NOMO-1 treated with DMSO at 0.1 percent for 48 hours (cell line): ENCODE data around the gene NRL.
A peak's percentile ranks its signal among the peaks of the same experiment; 100 is the strongest.

Source experiments
- DNase-seq: peaks from one replicate; lab custom pipeline; 2025; ENCODE audit not compliant: unreplicated experiment; lab: John Stamatoyannopoulos, UW

Gene NRL

GRCh38 chr14:24100982-24101494 lies 13.7 kb downstream of the NRL start:
- no peak for DNase-seq

GRCh38 chr14:24100197-24100981 lies 14.4 kb downstream of the NRL start:
- peak; percentile 15 for DNase-seq

- DNase-seq: no peak
These were observed 15.6 kb downstream of the NRL start for GRCh38 chr14:24098927-24099813.

GRCh38 chr14:24098229-24098926 lies 16.4 kb downstream of the NRL start:
- no peak for DNase-seq

GRCh38 chr14:24096545-24097181 lies 18.1 kb downstream of the NRL start:
- DNase-seq: no peak

- peak; percentile 45 for DNase-seq
These were observed 19.3 kb downstream of the NRL start for GRCh38 chr14:24095271-24096068.

- no peak for DNase-seq
These were observed 19.9 kb downstream of the NRL start for GRCh38 chr14:24094841-24095270.

GRCh38 chr14:24093901-24094840 lies 20.6 kb downstream of the NRL start, which contains the start of gene PCK2:
Gene PCK2 (plus strand): TSS chr14:24094311. CDS start chr14:24094406, 95 bp downstream.
- peak; percentile 93 for DNase-seq

GRCh38 chr14:24093207-24093900 lies 21.4 kb downstream of the NRL start:
- no peak for DNase-seq

- no peak for DNase-seq
These were observed 22.1 kb downstream of the NRL start for GRCh38 chr14:24092505-24093206.

GRCh38 chr14:24092110-24092504 lies 22.6 kb downstream of the NRL start:
- no peak for DNase-seq

GRCh38 chr14:24089890-24090289 lies 24.9 kb downstream of the NRL start:
- no peak for DNase-seq

GRCh38 chr14:24088095-24088494 lies 26.7 kb downstream of the NRL start:
- no peak for DNase-seq

GRCh38 chr14:24087004-24087403 lies 27.7 kb downstream of the NRL start:
- no peak for DNase-seq

GRCh38 chr14:24086193-24086955 lies 28.4 kb downstream of the NRL start:
- no peak for DNase-seq

- no peak for DNase-seq
These were observed 29.5 kb downstream of the NRL start for GRCh38 chr14:24085215-24085614.

GRCh38 chr14:24084440-24084839 lies 30.3 kb downstream of the NRL start:
- no peak for DNase-seq
